ENCODE data around the gene ZNF91. TPM values are rescaled to one million over a fixed set of nuclear protein-coding genes. Genes with fewer than 3 reads are reported as not detected.

ZNF91 gene
- total and polyA plus RNA-seq, 10 of the 15 experiments (the other 5 are each of a cell fraction or from before 2014, with no cell fraction given) = 4.6 to 31.1 (median 11.3) TPM

GRCh38 chr19:23345838-23346237 is 49.4 kb downstream of the ZNF91 start:
- no peak for FAIRE-seq
- Histone ChIP-seq H3K9ac (ENCODE audit: control insufficient read depth, insufficient read depth, low read length) (no peak overlapping the region), H3K4me3 (no peak overlapping the region), H3K4me1 (ENCODE audit: control insufficient read depth, insufficient read depth, low read length) (no peaks in the 10 kb centered on the region), H3K79me2 (ENCODE audit: control insufficient read depth, insufficient read depth, low read length) (no peaks in the 10 kb centered on the region), H3K27ac (ENCODE audit: control insufficient read depth, insufficient read depth) (no peak overlapping the region), H4K20me1 (ENCODE audit: control insufficient read depth, insufficient read depth) (no peaks in the 10 kb centered on the region), H3K4me2 (ENCODE audit: control insufficient read depth, insufficient read depth) (no peak overlapping the region), H3K36me3 (ENCODE audit: control insufficient read depth in 2 of 2, insufficient read depth in 2 of 2, low read length in 1 of 2) (no peaks in the 10 kb centered on the region; a peak in 1 of 4 replicates), H3K27me3 (replicated peaks in 1 of 2; ENCODE audit: control insufficient read depth in 2 of 2, insufficient read depth in 2 of 2, low read length in 1 of 2) (no peaks in the 10 kb centered on the region), H3K9me3 (replicated peaks; ENCODE audit: control insufficient read depth, insufficient read depth, low read length) (peaks cover 10% of the 10 kb centered on the region; the same call in 2 of the 3 replicates), H2AFZ (ENCODE audit: control insufficient read depth, low read depth, low read length) (no peak overlapping the region)
- ATAC-seq = no peak
- CTCF ChIA-PET = no interaction called here
- SMC1A ChIA-PET (ENCODE audit: uncharacterized antibody, unreplicated experiment) = no interaction called here
- no TSS peak for BruUV-seq (replicated peaks)
- in situ Hi-C loops (cut with MboI) = no loop called here
- TF ChIP-seq ZNF622 (IDR thresholded peaks at IDR 0.05) = no peak
- peak in 1 of 3 experiments; percentile 7; a peak in 1 of 6 replicates for TF ChIP-seq CTCF (IDR thresholded peaks at IDR 0.05 in 2 of 3, conservative IDR thresholded peaks at IDR 0.05 in 1 of 3; ENCODE audit: control insufficient read depth in 2 of 3, extremely low read depth in 1 of 3, insufficient read depth in 1 of 3, low read depth in 3 of 3, low read length in 3 of 3)
- no peak for DNase-seq (ENCODE audit: low read depth, low spot score)
- intact Hi-C loops (cut with micrococcal nuclease; ENCODE audit: unreplicated experiment) = no loop called here
- RAD21 ChIA-PET (ENCODE audit: unreplicated experiment) = no interaction called here
- WGBS (ENCODE audit: insufficient coverage, insufficient replicate concordance, low lambda C conversion rate, missing lambda C conversion rate) = 99% methylated on average over 4 of the region's 4 CpGs
- POLR2A ChIA-PET = no interaction called here

- Histone ChIP-seq H3K9ac (ENCODE audit: control insufficient read depth, insufficient read depth, low read length) (no peak overlapping the region), H3K4me3 (no peak overlapping the region), H3K9me3 (replicated peaks; ENCODE audit: control insufficient read depth, insufficient read depth, low read length) (peaks cover 12% of the 10 kb centered on the region), H2AFZ (ENCODE audit: control insufficient read depth, low read depth, low read length) (no peak overlapping the region), H4K20me1 (ENCODE audit: control insufficient read depth, insufficient read depth) (no peaks in the 10 kb centered on the region), H3K79me2 (ENCODE audit: control insufficient read depth, insufficient read depth, low read length) (no peaks in the 10 kb centered on the region; the same call in 1 of the 2 replicates), H3K4me1 (ENCODE audit: control insufficient read depth, insufficient read depth, low read length) (no peaks in the 10 kb centered on the region), H3K27ac (ENCODE audit: control insufficient read depth, insufficient read depth) (no peak overlapping the region), H3K36me3 (ENCODE audit: control insufficient read depth in 2 of 2, insufficient read depth in 2 of 2, low read length in 1 of 2) (no peaks in the 10 kb centered on the region; a peak in 2 of 4 replicates), H3K27me3 (replicated peaks in 1 of 2; ENCODE audit: control insufficient read depth in 2 of 2, insufficient read depth in 2 of 2, low read length in 1 of 2) (no peaks in the 10 kb centered on the region), H3K4me2 (ENCODE audit: control insufficient read depth, insufficient read depth) (no peak overlapping the region)
- in situ Hi-C loops (cut with MboI) (no loop called here), intact Hi-C loops (cut with micrococcal nuclease; ENCODE audit: unreplicated experiment) (no loop called here)
- CTCF ChIA-PET = no interaction called here
- POLR2A ChIA-PET = no interaction called here
- WGBS (ENCODE audit: insufficient coverage, insufficient replicate concordance, low lambda C conversion rate, missing lambda C conversion rate) = 97% methylated on average over 5 of the region's 5 CpGs
- RAD21 ChIA-PET (ENCODE audit: unreplicated experiment) = no interaction called here
- DNase-seq (ENCODE audit: low read depth, low spot score) (no peak), FAIRE-seq (no peak), ATAC-seq (no peak)
- SMC1A ChIA-PET (ENCODE audit: uncharacterized antibody, unreplicated experiment) = no interaction called here
- BruUV-seq (replicated peaks) = no TSS peak
- TF ChIP-seq CEBPZ (IDR thresholded peaks at IDR 0.05; ENCODE audit: low read depth, low read length) (no peak), MTA2 (IDR thresholded peaks at IDR 0.05; ENCODE audit: low read depth) (no peak), ESRRA (IDR thresholded peaks at IDR 0.05; ENCODE audit: low read length) (no peak), MLLT1 (IDR thresholded peaks at IDR 0.05) (no peak), GATAD2B (conservative IDR thresholded peaks at IDR 0.05; ENCODE audit: low read depth) (no peak), NFYB (IDR thresholded peaks at IDR 0.05; ENCODE audit: insufficient read depth, low read depth, low read length) (no peak), ZBED1 (IDR thresholded peaks at IDR 0.05; ENCODE audit: borderline replicate concordance) (no peak), ATF3 (IDR thresholded peaks at IDR 0.05; ENCODE audit: borderline replicate concordance, extremely low read depth, low read depth, low read length) (no peak)
Measured at GRCh38 chr19:23343434-23344010, 51.7 kb downstream of the ZNF91 start.
